HG03064 (cell line): ENCODE measurements around the gene IMP3.
"Not testable (repeated sequence)": the region's sequence is repeated elsewhere in the genome, so short reads cannot be mapped to it uniquely, and the experiment has no call there.

Experiments
- ATAC-seq: cut with Tn5 transposase; IDR thresholded peaks from one replicate; pipeline ENCODE4 v1.9.1; 2021; ENCODE audit warnings: low read depth; ENCODE audit not compliant: unreplicated experiment

IMP3 gene

DNA sequence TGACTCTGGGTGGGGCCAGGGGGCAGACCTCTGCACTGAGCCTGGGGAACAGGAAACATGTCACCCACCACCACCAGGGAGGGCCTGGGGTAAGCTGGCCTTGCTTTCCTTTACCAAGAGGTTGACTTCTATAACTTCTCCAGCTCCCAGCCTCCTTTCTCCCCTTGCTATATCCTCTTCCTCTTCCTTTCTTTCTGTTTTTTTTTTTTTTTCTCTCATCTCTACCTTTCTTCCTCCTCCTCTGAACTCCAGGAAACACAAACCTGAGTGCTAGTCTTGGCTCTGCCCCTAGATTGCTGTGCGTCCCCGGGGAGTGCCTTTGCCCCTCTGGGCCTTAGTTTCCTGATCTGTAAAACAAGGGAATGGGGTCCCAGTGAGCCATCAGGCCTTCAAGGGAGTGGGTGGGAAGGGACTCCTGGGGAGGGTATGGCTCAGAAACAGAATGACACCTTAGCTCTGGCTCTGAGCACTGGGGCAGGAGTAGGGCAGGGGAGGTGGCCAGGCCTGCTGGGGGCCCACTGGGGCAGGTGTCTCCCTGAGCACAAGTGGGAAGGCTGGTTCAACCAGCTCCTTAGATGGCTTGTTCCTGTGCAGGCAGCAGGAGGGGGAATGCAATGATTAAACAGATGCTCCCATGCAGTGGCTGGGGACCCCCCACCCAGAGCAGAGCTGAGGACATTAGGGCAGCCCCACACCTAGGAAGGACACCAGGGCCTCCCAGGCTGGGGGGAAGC lies 12.0 kb upstream of the IMP3 start:
- ATAC-seq = no peak

DNA sequence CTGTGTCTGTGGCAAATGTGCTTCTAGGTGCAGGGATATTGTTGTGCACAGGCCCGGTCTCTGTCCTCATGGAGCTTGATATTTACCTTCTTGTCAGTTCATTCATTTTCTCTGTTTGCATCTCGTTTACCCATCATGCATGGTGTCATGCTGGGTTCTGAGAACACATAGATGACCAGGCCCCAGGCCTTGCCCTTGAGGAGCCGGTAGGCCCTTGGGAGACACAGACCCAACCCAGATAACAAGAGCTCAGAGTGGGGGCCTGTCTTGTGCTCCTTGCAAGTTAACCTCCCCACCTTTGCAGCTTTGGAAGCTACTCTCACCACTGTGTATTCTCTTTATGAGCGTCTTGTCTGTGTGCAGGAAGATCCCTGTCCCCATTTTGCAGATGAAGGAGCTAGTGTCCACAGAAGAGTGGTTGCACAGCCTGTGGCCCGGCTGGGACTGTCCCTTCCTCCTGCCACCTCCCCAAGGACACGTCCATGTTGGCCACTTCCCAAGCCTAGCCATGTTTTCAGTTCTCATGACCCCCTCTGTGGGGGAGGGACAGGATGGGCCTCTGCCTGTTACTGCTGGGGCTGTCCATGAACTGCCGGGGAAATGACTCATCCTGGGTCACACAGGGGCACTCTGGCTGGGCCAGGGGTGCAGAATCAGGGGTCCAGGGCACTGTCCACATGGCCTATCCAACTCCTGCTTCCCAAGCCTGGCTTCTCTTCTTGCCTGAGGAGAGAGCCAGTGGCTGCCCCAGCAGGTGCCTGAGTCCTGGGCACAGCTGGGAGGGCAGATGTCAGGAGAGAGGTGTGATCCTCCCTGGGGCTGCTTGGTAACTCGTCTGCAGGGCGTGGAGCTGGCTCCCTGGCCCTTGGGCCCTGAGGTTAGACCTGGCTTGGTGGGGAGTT lies 11.1 kb upstream of the IMP3 start:
- ATAC-seq = no peak

DNA sequence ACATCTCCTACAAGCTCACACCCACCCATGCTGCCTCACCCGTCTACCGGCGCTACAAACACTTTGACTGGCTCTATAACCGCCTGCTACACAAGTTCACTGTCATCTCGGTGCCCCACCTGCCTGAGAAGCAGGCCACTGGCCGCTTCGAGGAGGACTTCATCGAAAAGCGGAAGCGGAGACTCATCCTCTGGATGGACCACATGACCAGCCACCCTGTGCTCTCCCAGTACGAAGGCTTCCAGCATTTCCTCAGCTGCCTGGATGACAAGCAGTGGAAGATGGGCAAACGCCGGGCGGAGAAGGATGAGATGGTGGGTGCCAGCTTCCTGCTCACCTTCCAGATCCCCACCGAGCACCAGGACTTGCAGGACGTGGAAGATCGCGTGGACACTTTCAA lies 9.8 kb upstream of the IMP3 start:
- ATAC-seq = no peak

DNA sequence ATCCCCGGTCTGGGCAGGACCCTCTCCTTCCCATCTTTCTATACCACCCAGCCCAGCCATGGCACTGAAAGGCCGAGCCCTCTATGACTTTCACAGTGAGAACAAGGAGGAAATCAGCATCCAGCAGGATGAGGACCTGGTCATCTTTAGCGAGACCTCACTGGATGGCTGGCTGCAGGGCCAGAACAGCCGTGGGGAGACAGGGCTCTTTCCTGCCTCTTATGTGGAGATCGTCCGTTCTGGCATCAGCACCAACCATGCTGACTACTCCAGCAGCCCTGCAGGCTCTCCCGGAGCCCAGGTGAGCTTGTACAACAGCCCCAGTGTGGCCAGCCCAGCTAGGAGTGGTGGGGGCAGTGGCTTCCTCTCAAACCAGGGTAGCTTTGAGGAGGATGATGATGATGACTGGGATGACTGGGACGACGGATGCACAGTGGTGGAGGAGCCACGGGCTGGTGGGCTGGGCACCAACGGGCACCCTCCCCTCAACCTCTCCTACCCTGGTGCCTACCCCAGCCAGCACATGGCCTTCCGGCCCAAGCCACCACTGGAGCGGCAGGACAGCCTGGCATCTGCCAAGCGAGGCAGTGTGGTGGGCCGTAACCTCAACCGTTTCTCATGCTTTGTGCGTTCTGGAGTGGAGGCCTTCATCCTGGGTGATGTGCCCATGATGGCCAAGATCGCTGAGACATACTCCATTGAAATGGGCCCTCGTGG lies 9.2 kb upstream of the IMP3 start:
- ATAC-seq = no peak

- ATAC-seq = no peak
These were observed 8.4 kb upstream of the IMP3 start for GRCh38 chr15:75648156-75649000.

DNA sequence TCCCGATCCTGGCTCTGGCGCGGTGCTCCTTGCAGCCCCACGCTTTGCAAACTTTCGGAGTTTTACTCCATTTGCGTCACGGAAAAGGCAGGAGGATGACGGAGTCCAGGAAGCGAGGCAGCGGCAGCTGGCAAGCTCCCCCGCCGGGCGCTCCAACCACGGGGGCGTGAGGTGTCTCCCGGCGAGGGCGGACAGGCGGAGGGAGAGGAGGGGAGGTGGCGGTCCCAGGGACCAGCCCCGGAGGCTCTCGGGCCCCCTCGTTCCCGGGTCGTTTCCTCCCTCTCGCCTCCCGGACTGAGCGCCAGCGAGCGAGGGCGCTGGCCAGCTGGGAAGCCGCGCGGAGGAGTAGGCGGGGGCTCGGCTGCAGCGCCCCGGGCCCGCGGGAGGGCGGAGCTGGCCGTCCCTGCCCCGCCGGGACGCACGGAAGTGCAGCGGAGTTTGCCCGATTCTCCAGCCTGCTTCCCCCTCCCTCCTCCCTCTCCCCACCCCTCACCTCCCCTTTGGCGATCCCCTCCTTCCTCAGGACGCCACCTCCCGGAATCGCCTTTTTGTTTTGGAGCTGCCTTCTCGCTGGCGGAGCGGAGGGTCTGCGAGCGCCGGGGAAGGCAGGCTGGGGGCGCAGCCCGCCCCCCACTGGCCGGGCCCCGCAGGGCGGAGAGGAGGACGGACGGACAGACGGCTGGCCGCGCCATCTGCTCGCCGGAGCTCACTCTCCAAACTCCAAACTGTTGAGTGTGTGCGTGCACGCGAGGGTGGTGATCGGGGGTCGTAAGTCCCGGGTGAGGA lies 7.5 kb upstream of the IMP3 start, which contains the start of gene SNX33:
Gene SNX33 (plus strand): TSS at position 543 of the 786 bp plus-strand sequence. CDS start 1,191 bp downstream, outside the sequence.
- no peak for ATAC-seq

GRCh38 chr15:75646944-75647364 lies 6.9 kb upstream of the IMP3 start:
- no peak for ATAC-seq

DNA sequence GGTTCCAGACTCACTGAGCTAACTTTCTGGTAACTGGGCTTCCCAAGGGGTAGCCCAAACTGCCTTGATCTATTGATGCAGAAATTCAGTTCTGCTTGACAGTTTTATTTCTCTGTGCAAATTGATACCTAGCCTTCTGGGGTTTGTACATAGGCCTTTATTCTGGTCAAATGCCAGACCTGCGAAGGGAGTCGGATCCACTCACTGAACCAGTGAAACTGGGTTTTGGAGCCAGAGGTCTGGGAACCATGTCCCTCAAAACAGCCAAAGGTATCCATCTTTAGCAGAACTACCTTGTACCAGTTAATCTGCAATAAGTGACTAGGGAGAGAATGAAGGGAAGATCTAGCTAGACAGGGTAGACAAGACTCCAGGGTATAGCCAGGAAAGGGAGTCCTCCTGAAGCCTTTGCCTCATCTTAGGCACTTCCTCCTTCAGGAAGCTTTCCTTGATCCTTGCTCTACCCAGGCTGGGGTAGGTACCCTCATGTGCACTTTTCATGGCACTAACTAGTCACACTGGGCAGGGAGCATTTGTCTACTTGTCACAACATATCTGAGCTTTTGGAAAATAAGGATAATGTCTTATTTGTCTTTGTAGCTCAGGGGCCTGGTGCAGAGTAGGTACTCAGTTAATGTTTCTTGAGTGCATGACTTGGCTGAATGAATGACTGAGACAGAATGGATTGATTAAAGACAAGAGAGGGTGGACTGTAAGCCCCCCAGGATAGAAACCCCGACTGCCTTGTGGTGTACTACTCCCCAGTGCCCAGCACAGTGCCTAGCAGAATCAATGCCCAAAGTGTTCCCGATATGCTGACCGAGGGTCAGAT lies 6.3 kb upstream of the IMP3 start:
- no peak for ATAC-seq

DNA sequence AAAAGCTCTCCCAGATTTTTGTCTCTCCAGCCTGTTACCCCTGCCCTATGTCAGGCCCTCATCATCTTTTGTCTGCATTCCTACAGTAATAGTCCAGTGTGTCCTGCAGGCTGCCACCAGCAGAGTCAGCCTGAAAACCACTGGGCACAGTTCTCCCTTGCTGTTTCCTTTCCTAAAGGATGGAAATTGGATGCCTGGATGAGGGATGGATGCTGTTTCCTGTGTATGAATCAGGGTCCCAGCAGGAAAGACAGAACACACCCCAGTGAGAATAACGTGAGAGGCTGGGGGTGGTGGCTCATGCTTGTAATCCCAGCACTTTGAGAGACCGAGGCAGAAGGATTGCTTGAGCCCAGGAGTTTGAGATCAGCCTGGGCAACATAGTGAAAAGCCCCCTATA lies 4.4 kb upstream of the IMP3 start:
- ATAC-seq = no peak

DNA sequence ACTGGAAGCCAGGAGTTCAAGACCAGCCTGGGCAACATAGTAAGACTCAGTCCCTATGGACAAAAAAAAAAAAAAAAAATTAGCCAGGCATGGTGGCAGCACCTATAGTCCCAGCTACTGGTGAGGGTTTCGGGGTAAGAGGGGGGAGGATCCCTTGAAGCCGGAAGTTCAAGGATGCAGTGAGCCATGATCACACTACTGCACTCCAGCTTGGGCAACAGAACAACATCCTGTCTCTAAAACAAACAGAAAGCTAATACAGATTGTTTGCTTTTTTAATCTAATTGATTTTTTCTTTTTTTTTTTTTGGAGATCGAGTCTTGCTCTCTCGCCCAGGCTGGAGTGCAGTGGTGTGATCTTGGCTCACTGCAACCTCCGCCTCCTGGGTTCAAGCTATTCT lies 1.6 kb upstream of the IMP3 start:
- ATAC-seq = no peak

GRCh38 chr15:75641179-75641503 lies 1.1 kb upstream of the IMP3 start:
- no peak for ATAC-seq

- peak; percentile 33 for ATAC-seq
These were observed 607 bp upstream of the IMP3 start for GRCh38 chr15:75640483-75641178.

- no peak for ATAC-seq
These were observed 774 bp downstream of the IMP3 start for GRCh38 chr15:75639191-75639708.

DNA sequence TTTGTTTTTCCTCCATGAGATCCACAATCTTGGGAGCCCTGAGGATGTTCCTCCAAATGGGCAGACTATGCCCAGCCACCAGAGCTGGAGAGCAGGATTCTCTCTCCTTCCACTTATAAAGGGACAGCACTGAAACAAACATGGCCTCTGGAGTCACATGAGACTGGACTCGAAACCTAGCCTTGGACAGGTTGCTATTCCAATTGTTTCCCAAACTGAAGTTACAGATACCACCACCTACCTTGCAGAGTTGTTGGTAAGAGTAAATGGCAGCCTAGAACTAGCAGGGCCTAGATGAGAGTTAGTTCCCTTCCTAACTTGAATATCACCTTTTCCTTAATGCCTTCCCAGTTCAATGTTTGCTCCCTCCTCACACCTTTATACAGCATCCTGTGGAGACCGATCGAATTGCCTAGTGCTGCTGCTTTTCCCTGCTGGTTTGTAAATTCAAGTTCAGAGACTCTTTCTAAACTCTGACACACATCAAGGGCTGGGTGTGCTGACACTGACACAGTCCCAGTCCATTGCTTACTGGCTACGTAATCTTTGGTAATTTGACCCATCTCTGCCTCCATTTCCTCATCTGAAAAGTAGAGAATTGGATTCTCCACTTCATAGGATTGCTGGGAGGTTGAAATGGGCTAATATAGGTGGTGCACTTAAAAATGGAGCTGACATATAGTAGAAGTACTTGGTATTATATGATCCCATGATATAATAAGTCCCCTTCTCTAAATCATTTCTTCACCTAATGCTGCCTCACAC lies 2.6 kb downstream of the IMP3 start:
- ATAC-seq = no peak

DNA sequence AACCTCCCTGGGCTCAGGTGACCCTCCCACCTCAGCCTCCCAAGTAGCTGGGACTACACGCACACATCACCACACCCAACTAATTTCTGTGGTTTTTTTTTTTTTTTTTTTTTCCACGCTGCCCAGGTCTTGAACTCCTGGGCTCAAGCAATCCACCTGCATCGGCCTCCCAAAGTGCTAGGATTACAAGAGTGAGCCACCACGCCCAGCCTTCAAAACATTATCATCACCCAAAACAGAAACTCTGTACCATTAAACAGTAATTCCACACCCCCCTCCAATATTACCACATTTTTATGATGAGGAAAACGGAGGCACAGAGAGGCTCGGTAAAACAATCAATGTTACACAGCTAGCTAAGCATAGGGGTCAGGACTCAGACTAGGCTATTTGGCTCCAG lies 4.0 kb downstream of the IMP3 start:
- ATAC-seq = no peak

- not testable (repeated sequence) for ATAC-seq
These were observed 6.1 kb downstream of the IMP3 start for GRCh38 chr15:75633922-75634321.

- ATAC-seq = no peak
These were observed 8.1 kb downstream of the IMP3 start for GRCh38 chr15:75631935-75632334.
